ENCODE data around the gene PSMD10.

The PSMD10 gene

GRCh38 chrX:108091264-108091877 lies at the start of gene PSMD10, which contains the start of gene ATG4A:
Gene PSMD10 (minus strand): TSS chrX:108091542. CDS start chrX:108091520, 22 bp downstream.
Gene ATG4A (plus strand): TSS chrX:108091778. CDS start chrX:108091827, 49 bp downstream.
- DNase-seq, result peak; percentile 88

- no peak for DNase-seq
Measured at GRCh38 chrX:108138814-108139702, 47.7 kb upstream of the PSMD10 start.

GRCh38 chrX:108134724-108135123 lies 43.4 kb upstream of the PSMD10 start:
- no peak for DNase-seq

GRCh38 chrX:108132876-108133275 lies 41.5 kb upstream of the PSMD10 start:
- no peak for DNase-seq

- no peak for DNase-seq
Measured at GRCh38 chrX:108132034-108132433, 40.7 kb upstream of the PSMD10 start.

- no peak for DNase-seq
Measured at GRCh38 chrX:108131471-108131870, 40.1 kb upstream of the PSMD10 start.

- no peak for DNase-seq
Measured at GRCh38 chrX:108130889-108131288, 39.5 kb upstream of the PSMD10 start.

GRCh38 chrX:108127152-108127551 lies 35.8 kb upstream of the PSMD10 start:
- DNase-seq, result no peak

- DNase-seq, result no peak
Measured at GRCh38 chrX:108126661-108127060, 35.3 kb upstream of the PSMD10 start.

- DNase-seq, result no peak
Measured at GRCh38 chrX:108123591-108124366, 32.4 kb upstream of the PSMD10 start.

GRCh38 chrX:108122748-108123147 lies 31.4 kb upstream of the PSMD10 start:
- DNase-seq, result peak; percentile 4

- DNase-seq, result no peak
Measured at GRCh38 chrX:108121291-108121690, 29.9 kb upstream of the PSMD10 start.

- DNase-seq, result no peak
Measured at GRCh38 chrX:108117988-108118387, 26.6 kb upstream of the PSMD10 start.

- no peak for DNase-seq
Measured at GRCh38 chrX:108114541-108114940, 23.2 kb upstream of the PSMD10 start.

- DNase-seq, result no peak
Measured at GRCh38 chrX:108105473-108105872, 14.1 kb upstream of the PSMD10 start.

GRCh38 chrX:108097380-108097779 lies 6.0 kb upstream of the PSMD10 start:
- no peak for DNase-seq

GRCh38 chrX:108091878-108092291 lies 543 bp upstream of the PSMD10 start:
- DNase-seq, result no peak

- DNase-seq, result no peak
Measured at GRCh38 chrX:108090491-108091263, 665 bp downstream of the PSMD10 start.

GRCh38 chrX:108088511-108088910 lies 2.8 kb downstream of the PSMD10 start:
- no peak for DNase-seq

GRCh38 chrX:108087792-108088191 lies 3.5 kb downstream of the PSMD10 start:
- no peak for DNase-seq

GRCh38 chrX:108081110-108081509 lies 10.2 kb downstream of the PSMD10 start:
- no peak for DNase-seq

GRCh38 chrX:108072746-108073145 lies 18.6 kb downstream of the PSMD10 start:
- DNase-seq, result no peak

GRCh38 chrX:108071578-108071977 lies 19.8 kb downstream of the PSMD10 start:
- no peak for DNase-seq

All from DMS79 treated with DMSO at 0.1 percent for 48 hours (cell line).